ENCODE measurements around the gene ZFAND2A. TPM values are rescaled to one million over a fixed set of nuclear protein-coding genes. Genes with fewer than 3 reads are reported as not detected.

The ZFAND2A gene
- total RNA-seq, 1 experiment from 2014 or later, result 19.1 TPM

DNA sequence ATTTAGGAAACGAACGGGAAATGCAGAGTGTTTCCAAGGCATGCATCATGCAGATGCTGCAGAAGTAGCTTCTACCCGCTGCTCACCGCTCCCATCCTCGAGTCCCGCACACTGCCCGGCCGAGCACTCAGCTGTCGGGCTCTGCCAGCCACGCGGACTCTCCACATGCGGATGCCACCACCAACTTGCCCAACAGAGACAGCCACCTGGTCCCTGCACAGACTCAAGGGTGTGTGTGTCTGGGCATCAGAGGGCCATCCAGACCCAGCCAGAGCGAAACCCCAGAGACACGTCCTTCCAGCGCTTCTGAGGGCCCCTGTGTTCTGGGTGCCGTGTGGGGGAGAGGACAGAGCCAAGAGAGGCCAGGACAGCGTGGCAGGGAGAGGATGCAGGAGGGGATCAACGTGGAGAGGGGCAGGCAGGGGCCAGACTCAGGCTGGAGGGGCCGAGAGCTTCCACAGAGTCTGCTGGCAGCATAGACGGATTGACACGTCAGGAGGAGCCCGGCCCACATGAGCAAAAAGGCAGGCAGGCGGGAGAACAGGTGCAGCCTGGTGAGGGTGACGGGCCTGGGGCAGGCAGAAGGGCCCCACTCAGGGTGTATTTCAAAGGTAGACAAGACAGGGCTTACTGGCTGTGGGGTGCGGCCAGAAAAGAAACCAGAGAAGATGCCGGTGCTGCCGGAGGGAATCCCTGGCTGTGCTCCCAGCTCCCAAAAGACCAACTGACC, 53.8 kb downstream of the ZFAND2A start:
- RAD21 ChIA-PET (ENCODE audit: low non-redundant PET in 1 of 2, low total read pairs in 2 of 2, uncharacterized antibody in 2 of 2, unreplicated experiment in 2 of 2), result no interaction called here
- H3K4me2 ChIP-seq (ENCODE audit: low read length), result no peak overlapping the region
- no TSS peak for BruUV-seq (replicated peaks)
- TF ChIP-seq TCF7L2 (IDR thresholded peaks at IDR 0.05; ENCODE audit: borderline replicate concordance, extremely low read depth, insufficient read depth, insufficient read length) (no peak), CBX3 (IDR thresholded peaks at IDR 0.05; ENCODE audit: low read depth) (no peak), SRF (IDR thresholded peaks at IDR 0.05; ENCODE audit: low read depth) (no peak), ZNF274 (IDR thresholded peaks at IDR 0.05; ENCODE audit: low read depth, low read length) (no peak), SIN3A (IDR thresholded peaks at IDR 0.05; ENCODE audit: low read depth) (no peak), YY1 (IDR thresholded peaks at IDR 0.05; ENCODE audit: extremely low read depth, insufficient replicate concordance, low read depth, low read length) (no peak), POLR2AphosphoS5 (IDR thresholded peaks at IDR 0.05; ENCODE audit: low read depth, low read length) (no peak), JUND (IDR thresholded peaks at IDR 0.05) (no peak), EGR1 (IDR thresholded peaks at IDR 0.05; ENCODE audit: low read depth) (no peak), EZH2phosphoT487 (IDR thresholded peaks at IDR 0.05; ENCODE audit: borderline replicate concordance) (no peak), ELF1 (IDR thresholded peaks at IDR 0.05; ENCODE audit: borderline replicate concordance, low read depth) (no peak), SP1 (IDR thresholded peaks at IDR 0.05; ENCODE audit: low read depth) (no peak)
- TF ChIP-seq, protein P1, sequence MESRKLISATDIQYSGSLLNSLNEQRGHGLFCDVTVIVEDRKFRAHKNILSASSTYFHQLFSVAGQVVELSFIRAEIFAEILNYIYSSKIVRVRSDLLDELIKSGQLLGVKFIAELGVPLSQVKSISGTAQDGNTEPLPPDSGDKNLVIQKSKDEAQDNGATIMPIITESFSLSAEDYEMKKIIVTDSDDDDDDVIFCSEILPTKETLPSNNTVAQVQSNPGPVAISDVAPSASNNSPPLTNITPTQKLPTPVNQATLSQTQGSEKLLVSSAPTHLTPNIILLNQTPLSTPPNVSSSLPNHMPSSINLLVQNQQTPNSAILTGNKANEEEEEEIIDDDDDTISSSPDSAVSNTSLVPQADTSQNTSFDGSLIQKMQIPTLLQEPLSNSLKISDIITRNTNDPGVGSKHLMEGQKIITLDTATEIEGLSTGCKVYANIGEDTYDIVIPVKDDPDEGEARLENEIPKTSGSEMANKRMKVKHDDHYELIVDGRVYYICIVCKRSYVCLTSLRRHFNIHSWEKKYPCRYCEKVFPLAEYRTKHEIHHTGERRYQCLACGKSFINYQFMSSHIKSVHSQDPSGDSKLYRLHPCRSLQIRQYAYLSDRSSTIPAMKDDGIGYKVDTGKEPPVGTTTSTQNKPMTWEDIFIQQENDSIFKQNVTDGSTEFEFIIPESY (IDR thresholded peaks at IDR 0.05; ENCODE audit: extremely low read depth, insufficient replicate concordance, low read length), result no peak
- TF ChIP-seq, protein P2, sequence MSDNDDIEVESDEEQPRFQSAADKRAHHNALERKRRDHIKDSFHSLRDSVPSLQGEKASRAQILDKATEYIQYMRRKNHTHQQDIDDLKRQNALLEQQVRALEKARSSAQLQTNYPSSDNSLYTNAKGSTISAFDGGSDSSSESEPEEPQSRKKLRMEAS (IDR thresholded peaks at IDR 0.05), result no peak
- TF ChIP-seq, protein P3, sequence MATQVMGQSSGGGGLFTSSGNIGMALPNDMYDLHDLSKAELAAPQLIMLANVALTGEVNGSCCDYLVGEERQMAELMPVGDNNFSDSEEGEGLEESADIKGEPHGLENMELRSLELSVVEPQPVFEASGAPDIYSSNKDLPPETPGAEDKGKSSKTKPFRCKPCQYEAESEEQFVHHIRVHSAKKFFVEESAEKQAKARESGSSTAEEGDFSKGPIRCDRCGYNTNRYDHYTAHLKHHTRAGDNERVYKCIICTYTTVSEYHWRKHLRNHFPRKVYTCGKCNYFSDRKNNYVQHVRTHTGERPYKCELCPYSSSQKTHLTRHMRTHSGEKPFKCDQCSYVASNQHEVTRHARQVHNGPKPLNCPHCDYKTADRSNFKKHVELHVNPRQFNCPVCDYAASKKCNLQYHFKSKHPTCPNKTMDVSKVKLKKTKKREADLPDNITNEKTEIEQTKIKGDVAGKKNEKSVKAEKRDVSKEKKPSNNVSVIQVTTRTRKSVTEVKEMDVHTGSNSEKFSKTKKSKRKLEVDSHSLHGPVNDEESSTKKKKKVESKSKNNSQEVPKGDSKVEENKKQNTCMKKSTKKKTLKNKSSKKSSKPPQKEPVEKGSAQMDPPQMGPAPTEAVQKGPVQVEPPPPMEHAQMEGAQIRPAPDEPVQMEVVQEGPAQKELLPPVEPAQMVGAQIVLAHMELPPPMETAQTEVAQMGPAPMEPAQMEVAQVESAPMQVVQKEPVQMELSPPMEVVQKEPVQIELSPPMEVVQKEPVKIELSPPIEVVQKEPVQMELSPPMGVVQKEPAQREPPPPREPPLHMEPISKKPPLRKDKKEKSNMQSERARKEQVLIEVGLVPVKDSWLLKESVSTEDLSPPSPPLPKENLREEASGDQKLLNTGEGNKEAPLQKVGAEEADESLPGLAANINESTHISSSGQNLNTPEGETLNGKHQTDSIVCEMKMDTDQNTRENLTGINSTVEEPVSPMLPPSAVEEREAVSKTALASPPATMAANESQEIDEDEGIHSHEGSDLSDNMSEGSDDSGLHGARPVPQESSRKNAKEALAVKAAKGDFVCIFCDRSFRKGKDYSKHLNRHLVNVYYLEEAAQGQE (IDR thresholded peaks at IDR 0.05; ENCODE audit: low read depth), result no peak
- TF ChIP-seq, protein P4, sequence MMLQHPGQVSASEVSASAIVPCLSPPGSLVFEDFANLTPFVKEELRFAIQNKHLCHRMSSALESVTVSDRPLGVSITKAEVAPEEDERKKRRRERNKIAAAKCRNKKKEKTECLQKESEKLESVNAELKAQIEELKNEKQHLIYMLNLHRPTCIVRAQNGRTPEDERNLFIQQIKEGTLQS (IDR thresholded peaks at IDR 0.05), result no peak
- TF ChIP-seq, protein P5, sequence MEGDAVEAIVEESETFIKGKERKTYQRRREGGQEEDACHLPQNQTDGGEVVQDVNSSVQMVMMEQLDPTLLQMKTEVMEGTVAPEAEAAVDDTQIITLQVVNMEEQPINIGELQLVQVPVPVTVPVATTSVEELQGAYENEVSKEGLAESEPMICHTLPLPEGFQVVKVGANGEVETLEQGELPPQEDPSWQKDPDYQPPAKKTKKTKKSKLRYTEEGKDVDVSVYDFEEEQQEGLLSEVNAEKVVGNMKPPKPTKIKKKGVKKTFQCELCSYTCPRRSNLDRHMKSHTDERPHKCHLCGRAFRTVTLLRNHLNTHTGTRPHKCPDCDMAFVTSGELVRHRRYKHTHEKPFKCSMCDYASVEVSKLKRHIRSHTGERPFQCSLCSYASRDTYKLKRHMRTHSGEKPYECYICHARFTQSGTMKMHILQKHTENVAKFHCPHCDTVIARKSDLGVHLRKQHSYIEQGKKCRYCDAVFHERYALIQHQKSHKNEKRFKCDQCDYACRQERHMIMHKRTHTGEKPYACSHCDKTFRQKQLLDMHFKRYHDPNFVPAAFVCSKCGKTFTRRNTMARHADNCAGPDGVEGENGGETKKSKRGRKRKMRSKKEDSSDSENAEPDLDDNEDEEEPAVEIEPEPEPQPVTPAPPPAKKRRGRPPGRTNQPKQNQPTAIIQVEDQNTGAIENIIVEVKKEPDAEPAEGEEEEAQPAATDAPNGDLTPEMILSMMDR (IDR thresholded peaks at IDR 0.05 in 2 of 3, conservative IDR thresholded peaks at IDR 0.05 in 1 of 3; ENCODE audit: borderline replicate concordance in 1 of 3, insufficient read depth in 1 of 3, low read depth in 2 of 3, low read length in 2 of 3), result no peak
- H4K20me1 ChIP-seq (ENCODE audit: insufficient read depth), result no peaks in the 10 kb centered on the region
- CTCF ChIA-PET, result no interaction called here
- no peak overlapping the region for H2AFZ ChIP-seq (ENCODE audit: low read depth, low read length, poor library complexity, severe bottlenecking)
- no peak for ATAC-seq
- H3K79me2 ChIP-seq (ENCODE audit: insufficient read depth, low read length), result peaks cover 44% of the 10 kb centered on the region; the same call in 1 of the 2 replicates
- no peaks in the 10 kb centered on the region for H3K27me3 ChIP-seq (ENCODE audit: insufficient read depth, low read length)
- H3K4me3 ChIP-seq (replicated peaks in 1 of 2; ENCODE audit: low read depth in 1 of 2, low read length in 2 of 2), result no peak overlapping the region
- no peaks in the 10 kb centered on the region for H3K4me1 ChIP-seq (ENCODE audit: control insufficient read depth in 1 of 2, insufficient read depth in 2 of 2, low read length in 2 of 2)
- no peaks in the 10 kb centered on the region for H3K9me2 ChIP-seq (ENCODE audit: insufficient read depth)
- no peaks in the 10 kb centered on the region for H3K36me3 ChIP-seq (ENCODE audit: control insufficient read depth in 1 of 2, insufficient read depth in 2 of 2, low read length in 2 of 2)
- no peak overlapping the region; the same call in 1 of the 2 replicates for H3K27ac ChIP-seq (ENCODE audit: low read depth, low read length)
- no peak for DNase-seq (ENCODE audit: low read depth, low spot score)
- no peak overlapping the region for H3K9ac ChIP-seq (ENCODE audit: low read length)
- POLR2A ChIA-PET, result no interaction called here
- intact Hi-C loops (cut with micrococcal nuclease), result no loop called here
- no peaks in the 10 kb centered on the region for H3K9me3 ChIP-seq (ENCODE audit: control insufficient read depth in 1 of 2, insufficient read depth in 1 of 2, low read depth in 1 of 2, low read length in 2 of 2)

Measured in HCT116 (cell line).